GM18867 (cell line): ENCODE data around the gene PI4K2A.
A peak's percentile ranks its signal among the peaks of the same experiment; 100 is the strongest.
"Not testable (repeated sequence)": the region's sequence is repeated elsewhere in the genome, so short reads cannot be mapped to it uniquely, and the experiment has no call there.

ENCODE experiments used
- ATAC-seq: cut with Tn5 transposase; IDR thresholded peaks from one replicate; pipeline ENCODE4 v1.9.1; 2021; ENCODE audit warnings: mild to moderate bottlenecking, moderate library complexity; ENCODE audit not compliant: unreplicated experiment

PI4K2A gene

GRCh38 chr10:97673736-97674525 lies 33.5 kb downstream of the PI4K2A start:
- ATAC-seq: no peak

GRCh38 chr10:97675222-97675621 lies 34.8 kb downstream of the PI4K2A start:
- no peak for ATAC-seq

GRCh38 chr10:97676770-97677581 lies 36.5 kb downstream of the PI4K2A start:
- ATAC-seq: peak; percentile 73

DNA sequence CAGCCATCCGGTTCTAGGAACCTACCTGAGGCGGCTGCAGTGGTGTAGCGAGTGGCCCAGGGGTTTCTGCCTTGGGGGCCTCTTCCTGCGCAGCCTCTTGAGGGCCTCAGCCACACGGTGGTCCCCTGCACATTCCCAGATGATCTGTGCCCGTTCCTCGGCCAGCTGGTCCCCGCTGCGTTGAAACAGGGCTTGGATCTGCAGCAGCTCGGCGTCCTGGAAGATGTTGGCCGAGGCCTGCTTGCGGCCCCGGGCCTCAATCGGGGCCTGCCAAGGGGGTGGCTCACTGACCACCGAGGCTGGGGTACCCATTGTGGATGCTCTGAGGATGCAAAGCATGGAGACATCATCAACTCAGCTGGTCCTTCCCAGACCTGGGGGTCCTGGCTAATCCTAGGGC lies 39.1 kb downstream of the PI4K2A start:
- ATAC-seq: no peak

GRCh38 chr10:97682042-97682441 lies 41.6 kb downstream of the PI4K2A start:
- ATAC-seq: no peak

GRCh38 chr10:97683556-97684367 lies 43.3 kb downstream of the PI4K2A start:
- ATAC-seq: no peak

DNA sequence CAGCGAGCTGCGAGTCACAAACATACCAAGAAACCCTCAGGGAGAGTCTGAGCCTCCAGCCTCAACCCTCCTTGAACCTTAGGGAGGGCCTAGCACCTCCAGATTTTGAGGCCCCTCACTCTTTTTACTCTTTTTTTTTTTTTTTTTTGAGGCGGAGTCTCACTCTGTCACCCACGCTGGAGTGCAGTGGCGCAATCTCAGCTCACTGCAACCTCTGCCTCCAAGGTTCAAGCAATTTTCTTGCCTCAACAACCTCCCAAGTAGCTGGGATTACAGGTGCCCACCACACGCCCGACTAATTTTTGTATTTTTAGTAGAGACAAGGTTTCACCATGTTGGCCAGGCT lies 43.9 kb downstream of the PI4K2A start:
- not testable (repeated sequence) for ATAC-seq

- ATAC-seq: no peak
These were observed 44.5 kb downstream of the PI4K2A start for GRCh38 chr10:97684866-97685394.

DNA sequence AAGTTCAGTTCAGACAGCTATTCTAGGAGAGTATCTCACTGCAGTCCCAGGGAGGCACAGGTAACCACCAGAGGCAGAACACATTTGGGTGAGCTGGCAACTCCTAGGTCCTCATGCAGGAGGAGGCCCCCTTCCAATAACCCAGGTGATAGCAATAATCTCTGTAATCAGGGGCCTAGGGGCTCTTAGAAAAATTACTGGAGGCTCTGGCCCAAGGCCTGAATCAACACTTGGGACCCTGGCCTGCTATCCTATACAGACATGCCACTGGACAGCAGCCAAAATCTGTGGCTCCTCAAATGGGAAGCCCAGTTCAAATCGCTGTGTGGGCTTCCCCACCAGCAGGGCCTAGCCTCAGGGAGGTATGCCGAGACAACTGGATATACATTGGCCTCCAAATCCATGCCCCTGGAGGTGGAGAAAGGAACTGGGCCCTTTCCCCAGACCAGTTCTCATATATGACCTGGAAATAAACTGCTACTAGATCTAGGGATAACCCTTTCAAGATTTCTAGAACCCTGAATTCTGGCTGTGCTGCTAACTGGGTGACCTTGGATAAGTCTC lies 45.0 kb downstream of the PI4K2A start:
- no peak for ATAC-seq

DNA sequence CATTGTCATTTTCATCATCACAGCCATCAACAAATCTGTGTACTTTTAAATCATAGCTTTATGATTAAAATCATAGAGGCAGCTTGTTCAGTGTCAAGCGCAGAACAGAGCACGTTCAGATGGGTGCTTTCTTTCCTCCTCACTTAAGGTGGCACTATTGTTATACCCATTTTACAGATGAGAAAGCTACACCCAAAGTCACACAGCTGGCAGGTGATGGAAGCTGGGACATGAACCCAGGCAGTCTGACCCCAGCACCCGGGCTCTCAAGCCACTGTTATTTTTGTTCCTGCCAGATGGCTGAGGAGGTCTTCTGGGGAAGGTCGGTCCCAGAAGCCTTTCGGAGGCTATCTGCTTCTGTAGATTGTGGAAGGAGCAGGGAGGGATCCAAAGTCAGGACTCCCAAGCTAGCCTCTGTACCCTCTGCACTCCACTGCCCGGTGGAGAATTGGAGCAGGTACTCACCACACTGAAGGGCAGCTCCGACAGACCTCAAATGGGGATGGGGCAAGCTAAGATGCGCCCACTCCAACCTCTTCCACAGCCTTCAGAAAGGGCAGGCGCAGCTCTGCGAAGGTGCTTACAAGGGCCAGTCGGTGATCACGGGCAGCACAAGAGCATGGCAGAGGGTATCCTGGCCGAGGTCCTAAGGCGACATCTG lies 46.0 kb downstream of the PI4K2A start:
- no peak for ATAC-seq

DNA sequence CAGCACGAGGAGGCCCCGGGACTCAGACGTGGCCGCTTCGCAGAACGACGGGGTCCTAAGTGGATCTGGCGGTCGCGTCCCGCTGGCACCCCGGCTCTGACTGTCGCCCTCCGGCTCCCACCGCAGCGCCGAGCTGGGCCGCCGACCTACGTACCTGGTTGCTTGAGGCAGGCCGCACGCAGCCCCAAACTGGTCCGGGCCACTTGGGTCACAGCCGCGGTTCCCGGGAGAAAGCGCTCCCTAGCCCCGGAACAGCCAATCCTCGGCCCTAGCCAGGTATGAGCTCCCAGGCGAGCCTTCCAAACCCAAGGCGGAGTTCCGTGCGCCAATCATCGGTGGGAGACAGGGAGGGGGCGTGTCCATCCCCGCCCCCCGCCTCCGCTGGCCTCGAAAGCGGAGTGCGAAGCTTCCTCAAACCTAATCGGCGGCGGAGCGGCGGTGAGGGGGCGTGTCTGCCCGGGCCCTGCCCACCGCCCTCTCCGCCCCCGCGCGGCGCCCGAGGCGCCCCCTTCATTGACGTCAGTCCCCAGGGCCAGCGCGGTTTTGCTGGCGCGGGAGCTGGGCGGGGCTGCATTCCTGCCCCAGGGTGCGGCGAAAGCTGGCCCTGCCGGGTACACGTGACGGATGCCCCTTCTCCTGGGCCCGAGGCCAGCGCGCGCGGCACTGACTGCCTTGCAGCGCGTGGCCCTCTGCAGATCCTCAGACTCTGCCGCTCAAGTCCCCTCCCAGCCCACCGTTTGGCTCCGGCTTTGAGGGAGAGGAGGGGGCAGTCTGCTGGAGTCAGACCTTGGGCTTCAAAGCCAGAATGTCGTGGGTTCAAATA lies 46.7 kb downstream of the PI4K2A start, which contains the start of gene AVPI1:
Gene AVPI1, minus strand, starts transcription at position 280 of the 823 bp plus-strand sequence. CDS start 7,336 bp downstream, outside the sequence.
- peak; percentile 90 for ATAC-seq

DNA sequence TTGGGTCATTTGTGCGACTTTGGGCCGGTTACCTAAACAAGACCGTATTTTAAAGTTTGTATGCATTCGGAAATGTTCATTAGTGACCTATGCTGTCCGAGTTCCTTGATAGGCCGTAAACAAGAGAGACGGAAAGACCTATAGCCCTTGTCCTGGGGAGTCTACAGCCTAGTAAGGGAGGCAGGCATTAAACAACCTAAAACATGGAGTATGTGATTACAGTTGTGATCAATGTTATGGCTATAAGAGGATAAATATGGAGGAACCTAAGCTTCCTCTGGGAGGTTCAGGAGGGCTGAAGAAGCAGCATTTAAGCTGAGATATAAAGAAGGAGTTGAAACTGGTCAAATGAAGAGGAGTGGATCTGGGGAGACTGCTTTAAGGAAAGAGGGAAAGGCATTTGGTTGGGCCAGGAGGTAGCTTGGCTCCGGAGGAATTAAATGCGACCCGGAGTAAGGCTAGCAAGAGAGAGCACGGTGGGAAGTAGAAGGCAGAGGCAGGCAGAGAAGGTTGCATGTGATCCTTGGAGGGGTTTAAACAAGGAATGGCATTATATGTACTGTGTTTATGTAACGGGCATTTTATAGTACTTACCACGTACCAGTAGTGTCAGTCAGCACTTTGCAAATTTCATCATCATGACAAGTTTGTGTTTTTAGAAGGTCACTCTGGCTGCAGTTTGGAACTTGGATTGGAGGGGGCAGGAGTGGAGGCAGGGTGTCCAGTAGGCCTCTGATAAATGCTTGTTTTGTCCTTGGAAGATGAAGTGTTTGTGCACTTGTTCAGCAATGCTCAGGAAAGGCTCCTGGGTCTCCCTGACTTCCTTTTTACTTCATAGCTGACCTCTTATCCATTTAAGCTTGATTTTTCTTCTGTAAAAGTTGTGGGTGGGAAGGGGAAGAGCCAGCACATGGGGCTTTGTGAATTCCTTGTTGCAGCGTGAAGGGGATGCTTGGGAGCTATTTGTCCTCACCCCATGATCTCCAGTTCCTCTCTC lies 47.6 kb downstream of the PI4K2A start:
- ATAC-seq: no peak

DNA sequence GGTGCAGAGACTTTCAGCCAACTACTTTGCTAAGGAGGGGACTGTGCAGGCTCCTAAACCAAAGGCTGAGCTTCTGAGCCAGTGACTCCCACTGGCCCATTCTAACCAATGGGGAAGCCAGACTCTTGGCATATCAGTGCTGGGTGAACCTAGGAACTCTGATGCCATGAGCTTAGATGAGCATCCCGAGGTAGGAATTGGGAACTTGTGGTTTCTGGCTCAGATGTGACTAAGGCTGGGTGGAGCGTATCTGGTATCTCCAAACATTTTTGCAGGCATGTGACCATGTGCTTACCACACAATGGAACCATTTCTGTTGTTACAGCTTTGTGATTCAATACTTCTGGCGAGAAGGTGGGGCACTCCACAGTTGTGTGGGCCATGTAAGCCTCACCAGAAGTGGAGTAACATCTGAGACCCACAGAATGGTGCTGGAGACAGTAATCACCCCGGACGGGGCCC lies 49.1 kb downstream of the PI4K2A start:
- no peak for ATAC-seq

- no peak for ATAC-seq
These were observed 49.7 kb downstream of the PI4K2A start for GRCh38 chr10:97690133-97690532.

- not testable (repeated sequence) for ATAC-seq
These were observed 57.7 kb downstream of the PI4K2A start for GRCh38 chr10:97698072-97698655.

DNA sequence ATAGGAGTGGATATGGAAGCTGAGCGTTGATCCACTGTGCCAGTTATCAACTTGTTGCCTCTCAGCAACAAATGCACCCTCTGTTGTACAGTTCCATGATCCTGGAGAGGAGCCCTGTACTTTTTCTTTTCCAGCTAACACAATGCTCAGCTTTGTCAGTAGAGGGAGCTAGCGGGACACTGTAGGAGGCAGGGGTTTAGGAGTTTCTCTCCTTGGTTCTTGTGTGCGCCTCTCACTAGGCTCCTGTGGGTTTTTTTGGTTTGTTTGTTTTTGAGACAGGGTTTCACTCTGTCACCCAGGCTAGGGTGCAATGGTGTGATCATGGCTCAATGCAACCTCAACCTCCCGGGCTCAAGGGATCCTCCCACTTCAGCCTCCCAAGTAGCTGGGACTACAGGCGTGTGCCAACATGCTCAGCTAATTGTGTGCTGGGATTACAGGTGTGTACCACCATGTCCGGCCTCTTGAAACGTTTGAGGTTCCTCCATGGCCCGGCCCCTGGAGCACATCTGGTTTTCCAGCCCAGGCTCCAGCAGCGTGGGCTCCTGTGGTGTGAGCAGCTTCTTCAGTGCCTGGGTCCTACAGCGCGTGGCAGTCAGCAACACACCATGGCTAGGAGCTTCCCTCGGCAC lies 61.1 kb downstream of the PI4K2A start:
- ATAC-seq: peak; percentile 78
